Uterus (tissue), 2 donors: ENCODE data around the gene MUC22.

ENCODE experiments used
- CTCF ChIP-seq, 4 experiments: fragments of 200-600 bp in 2 of 4; fragments of 450-650 bp in 2 of 4; sonication (generic) in 2 of 4; IDR thresholded peaks; one replicate each; pipeline ENCODE4 v1.5.1; 2016 to 2019; ENCODE audit warnings: antibody characterized with exemption in 4 of 4, mild to moderate bottlenecking in 2 of 4, moderate library complexity in 1 of 4
- POLR2A ChIP-seq, 2 donors: fragments of 450-650 bp; IDR thresholded peaks; one replicate each; pipeline ENCODE4 v1.6.1; 2016; ENCODE audit warnings: antibody characterized with exemption in 2 of 2, mild to moderate bottlenecking in 1 of 2, moderate library complexity in 1 of 2

GRCh38 chr6:31041372-31041974, 31.2 kb downstream of the MUC22 start:
- TF ChIP-seq CTCF (IDR thresholded peaks at IDR 0.05): no peak
- TF ChIP-seq POLR2A (IDR thresholded peaks at IDR 0.05): no peak
